Measurements from ENCODE around the gene PHLDB1.
"Not testable (repeated sequence)": the region's sequence is repeated elsewhere in the genome, so short reads cannot be mapped to it uniquely, and the experiment has no call there.

Gene PHLDB1

GRCh38 chr11:118607401-118608359 is at the start of gene PHLDB1:
TSS of gene PHLDB1 (plus strand) at chr11:118607615. CDS start at chr11:118613837, 6,222 bp downstream.
- in situ Hi-C loops (cut with MboI; ENCODE audit: low sequenced_read_pairs), result no loop called here

DNA sequence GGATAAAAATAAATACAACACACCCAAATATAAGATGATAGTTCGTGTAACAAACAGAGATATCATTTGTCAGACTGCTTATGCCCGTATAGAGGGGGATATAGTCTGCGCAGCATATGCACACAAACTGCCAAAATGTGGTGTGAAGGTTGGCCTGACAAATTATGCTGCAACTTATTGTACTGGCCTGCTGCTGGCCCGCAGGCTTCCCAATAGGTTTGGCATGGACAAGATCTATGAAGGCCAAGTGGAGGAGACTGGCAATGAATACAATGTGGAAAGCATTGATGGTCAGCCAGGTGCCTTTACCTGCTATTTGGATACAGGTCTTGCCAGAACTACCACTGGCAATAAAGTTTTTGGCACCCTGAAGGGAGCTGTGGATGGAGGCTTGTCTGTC is 46.6 kb upstream of the PHLDB1 start:
- in situ Hi-C loops (cut with MboI; ENCODE audit: low sequenced_read_pairs), result no loop called here

GRCh38 chr11:118565051-118565450 is 42.4 kb upstream of the PHLDB1 start:
- in situ Hi-C loops (cut with MboI; ENCODE audit: low sequenced_read_pairs), result no loop called here

- in situ Hi-C loops (cut with MboI; ENCODE audit: low sequenced_read_pairs), result no loop called here
Measured at GRCh38 chr11:118569670-118570069, 37.7 kb upstream of the PHLDB1 start.

- in situ Hi-C loops (cut with MboI; ENCODE audit: low sequenced_read_pairs), result no loop called here
Measured at GRCh38 chr11:118570787-118571186, 36.6 kb upstream of the PHLDB1 start.

- in situ Hi-C loops (cut with MboI; ENCODE audit: low sequenced_read_pairs), result not testable (repeated sequence)
Measured at GRCh38 chr11:118571701-118572060, 35.7 kb upstream of the PHLDB1 start.

DNA sequence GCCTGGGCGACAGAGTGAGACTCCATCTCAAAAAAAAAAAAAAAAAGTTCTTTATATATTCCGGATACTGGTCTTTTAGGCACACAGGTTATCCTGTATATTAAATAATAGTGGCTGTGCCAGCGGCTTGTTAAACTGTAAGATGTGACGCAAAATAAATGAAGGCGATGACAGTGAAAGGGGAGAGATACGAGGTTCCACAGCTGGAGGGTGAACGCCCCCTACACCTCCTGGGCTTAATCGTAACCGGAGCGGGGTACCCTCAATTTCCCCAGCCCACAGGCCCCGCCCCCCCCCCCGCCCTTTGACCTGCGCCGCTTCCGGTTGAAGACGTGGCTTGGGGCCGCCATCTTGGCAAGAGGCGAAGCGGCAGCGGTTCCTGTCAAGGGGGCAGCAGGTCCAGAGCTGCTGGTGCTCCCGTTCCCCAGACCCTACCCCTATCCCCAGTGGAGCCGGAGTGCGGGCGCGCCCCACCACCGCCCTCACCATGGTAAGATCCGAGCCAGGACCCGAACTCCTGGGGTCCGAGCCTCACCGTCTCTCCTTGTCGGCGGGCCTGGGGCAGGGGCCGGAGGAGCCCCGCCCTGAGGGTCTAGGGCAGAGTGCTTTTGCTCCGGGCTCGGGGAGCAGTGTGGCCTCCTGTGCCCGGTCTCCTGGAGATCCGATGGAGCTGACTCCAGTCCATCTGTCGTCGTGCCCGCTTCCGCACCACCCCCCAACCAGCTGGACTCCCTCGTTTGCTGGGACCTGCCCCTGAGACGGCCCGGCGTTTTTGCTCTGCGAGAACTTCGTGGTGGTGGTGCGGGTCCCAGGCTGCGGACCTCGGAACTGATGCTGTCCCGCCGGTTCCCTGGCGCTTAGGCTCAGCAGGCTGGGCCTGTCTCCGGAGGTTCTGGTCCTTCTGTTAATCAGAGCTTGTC is 35.1 kb upstream of the PHLDB1 start, which contains the start of gene ARCN1:
Gene ARCN1, plus strand, starts transcription at position 349 of the 920 bp plus-strand sequence. Its CDS starts 139 bp downstream, at position 488.
- in situ Hi-C loops (cut with MboI; ENCODE audit: low sequenced_read_pairs), result no loop called here

DNA sequence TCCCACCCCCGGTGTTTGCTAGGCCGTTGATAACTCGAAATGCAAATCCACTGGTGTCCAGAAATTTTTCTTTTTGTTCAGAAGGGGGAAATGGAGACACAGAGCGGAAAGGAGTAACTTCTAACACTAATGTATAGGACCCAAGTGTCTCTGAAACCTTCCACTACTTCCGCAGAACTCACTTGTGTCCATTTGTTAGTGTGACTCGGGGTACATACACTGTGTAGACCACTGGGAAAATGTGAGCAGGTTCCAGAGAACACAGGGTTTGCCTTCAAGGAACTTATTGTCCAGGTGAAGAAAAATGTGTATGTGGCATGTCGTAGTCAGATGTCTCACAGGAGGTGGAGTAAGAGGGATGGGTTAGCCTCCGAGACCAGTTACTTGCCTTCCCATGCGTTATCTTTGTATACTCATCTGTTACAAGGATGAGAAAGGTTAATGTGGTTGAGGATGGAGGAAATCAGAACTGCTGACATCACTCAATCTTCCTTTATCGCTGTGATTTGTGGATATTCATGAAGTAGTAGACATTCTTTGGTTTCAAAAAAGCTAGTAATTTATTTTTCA is 34.3 kb upstream of the PHLDB1 start:
- in situ Hi-C loops (cut with MboI; ENCODE audit: low sequenced_read_pairs), result no loop called here

DNA sequence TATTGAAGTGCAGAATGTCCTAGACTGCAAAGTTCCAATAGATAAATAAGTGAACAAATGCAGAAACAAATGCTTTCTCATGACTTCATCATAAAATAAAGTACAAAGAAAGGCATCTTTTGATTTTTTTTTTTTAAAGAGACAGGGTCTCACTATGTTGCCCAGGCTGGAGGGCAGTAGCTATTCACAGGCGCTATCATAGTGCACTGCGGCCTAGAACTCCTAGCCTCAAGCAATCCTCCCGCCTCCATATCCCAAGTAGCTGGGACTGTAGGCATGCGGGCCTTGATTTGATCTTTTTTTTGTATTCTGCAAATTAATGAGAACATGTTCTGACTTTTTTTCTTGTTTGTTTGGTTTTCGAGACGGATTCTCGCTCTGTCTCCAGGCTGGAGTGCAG is 32.8 kb upstream of the PHLDB1 start:
- in situ Hi-C loops (cut with MboI; ENCODE audit: low sequenced_read_pairs), result no loop called here

DNA sequence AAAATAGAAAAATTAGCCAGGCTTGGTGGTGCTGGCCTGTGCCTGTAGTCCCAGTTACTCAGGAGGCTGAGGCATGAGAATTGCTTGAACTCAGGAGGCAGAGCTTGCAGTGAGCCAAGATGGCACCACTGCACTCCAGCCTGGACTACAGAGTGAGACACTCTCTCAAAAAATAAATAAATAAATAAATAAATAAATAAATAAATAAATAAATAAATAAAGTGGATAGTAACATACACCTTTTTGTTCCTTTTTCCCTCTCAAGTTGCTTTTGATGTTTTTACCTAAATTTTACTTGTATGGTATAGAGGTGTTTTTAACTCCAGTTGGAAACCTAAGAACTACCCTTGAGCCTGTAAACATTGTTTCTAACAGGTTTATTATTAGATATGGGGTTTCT is 29.4 kb upstream of the PHLDB1 start:
- in situ Hi-C loops (cut with MboI; ENCODE audit: low sequenced_read_pairs), result not testable (repeated sequence)

- in situ Hi-C loops (cut with MboI; ENCODE audit: low sequenced_read_pairs), result no loop called here
Measured at GRCh38 chr11:118581057-118581456, 26.4 kb upstream of the PHLDB1 start.

DNA sequence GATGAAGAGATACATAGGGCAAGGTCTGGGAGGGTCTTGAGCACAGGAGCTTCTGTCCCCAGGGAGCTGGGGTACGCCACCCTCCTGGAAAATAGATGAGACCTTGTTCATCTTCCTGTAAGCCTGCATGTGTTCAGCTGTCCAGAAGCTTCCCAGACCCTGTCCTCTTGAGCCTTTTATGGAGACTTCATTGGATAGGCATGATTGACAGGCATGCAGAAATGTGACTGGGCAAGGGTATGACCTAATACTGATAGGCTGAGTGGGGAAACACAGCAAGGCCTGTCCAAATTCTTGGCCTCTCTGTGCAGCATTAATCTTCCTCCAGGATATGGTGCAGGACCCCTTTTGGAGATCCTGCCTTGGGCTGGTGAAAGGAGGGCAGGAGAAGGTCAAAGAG is 19.5 kb upstream of the PHLDB1 start:
- in situ Hi-C loops (cut with MboI; ENCODE audit: low sequenced_read_pairs), result no loop called here

- in situ Hi-C loops (cut with MboI; ENCODE audit: low sequenced_read_pairs), result no loop called here
Measured at GRCh38 chr11:118592616-118593367, 14.6 kb upstream of the PHLDB1 start.

DNA sequence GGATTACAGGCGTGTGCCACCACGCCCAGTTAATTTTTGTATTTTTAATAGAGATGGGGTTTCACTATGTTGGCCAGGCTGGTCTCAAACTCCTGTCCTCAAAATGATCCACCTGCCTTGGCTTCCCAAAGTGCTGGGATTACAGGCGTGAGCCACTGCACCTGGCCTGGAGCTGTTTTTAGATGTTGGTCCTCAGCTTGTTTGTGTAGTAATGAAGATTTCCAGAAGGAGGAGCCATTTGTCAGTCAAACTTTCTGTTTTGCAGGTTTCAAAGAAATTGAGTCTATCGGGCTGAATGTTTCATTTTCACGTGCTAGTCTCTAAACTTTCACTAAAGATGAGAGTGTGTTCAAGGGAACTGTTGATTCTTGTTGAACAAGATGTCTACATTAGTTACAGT is 12.4 kb upstream of the PHLDB1 start:
- in situ Hi-C loops (cut with MboI; ENCODE audit: low sequenced_read_pairs), result not testable (repeated sequence)

DNA sequence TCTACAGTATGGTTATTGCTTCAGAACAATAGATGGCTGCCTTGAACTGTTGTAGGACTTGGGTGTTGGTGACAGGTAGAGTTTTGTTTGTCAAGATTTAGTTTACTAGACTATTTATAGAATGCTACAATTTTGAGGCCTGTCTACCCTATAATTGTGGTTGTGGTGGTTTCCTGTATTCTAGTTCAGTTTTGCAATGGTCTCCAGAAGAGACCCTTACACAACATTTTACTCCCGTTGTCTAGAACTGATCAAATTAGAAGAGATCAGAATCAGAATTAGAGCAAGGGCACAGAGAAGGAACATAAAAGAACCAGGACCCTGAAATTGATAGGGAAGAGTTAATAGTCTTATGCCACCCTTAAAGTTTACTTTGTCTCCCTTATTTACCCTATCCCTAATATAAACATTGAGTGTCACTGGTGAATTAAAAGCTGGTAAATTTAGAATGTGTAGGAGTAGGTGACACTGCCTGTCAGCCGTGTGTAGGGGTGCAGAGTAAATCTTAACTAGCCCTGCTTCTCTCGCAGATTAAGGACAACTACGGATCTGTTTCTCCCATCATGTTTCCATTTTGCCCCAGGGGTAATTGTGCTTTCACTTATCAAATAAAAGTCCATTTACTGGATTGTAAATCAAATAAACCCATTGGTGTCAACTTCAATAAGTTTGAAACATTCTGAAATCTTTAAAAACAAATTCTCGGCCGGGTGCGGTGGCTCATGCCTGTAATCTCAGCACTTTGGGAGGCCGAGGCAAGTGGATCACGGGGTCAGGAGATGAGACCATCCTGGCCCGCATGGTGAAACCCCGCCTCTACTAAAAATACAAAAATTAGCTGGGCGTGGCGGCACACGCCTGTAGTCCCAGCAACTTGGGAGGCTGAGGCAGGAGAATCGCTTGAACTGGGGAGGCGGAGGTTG is 10.9 kb upstream of the PHLDB1 start:
- in situ Hi-C loops (cut with MboI; ENCODE audit: low sequenced_read_pairs), result no loop called here

GRCh38 chr11:118597556-118597955 is 9.9 kb upstream of the PHLDB1 start:
- in situ Hi-C loops (cut with MboI; ENCODE audit: low sequenced_read_pairs), result no loop called here

DNA sequence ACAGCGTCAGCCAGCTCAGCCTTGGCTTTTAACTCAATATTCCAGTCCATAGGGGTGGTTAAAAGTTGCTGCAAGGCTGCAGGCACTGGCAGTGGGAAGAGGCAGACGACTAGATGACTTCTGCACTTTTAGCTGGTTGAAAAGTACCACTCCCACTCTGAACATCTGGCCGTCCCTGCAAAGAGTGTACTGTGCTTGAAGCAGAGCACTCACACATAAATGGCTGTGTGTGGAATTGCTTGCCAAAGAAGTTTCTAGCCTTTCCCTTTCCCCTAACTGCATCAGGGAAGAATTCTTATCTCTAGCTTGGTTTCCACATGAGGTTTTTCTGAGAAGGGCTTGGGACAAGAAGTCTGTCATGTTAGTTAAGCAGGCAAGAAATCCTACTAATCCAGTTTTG is 5.1 kb upstream of the PHLDB1 start:
- in situ Hi-C loops (cut with MboI; ENCODE audit: low sequenced_read_pairs), result no loop called here

GRCh38 chr11:118603709-118604108 is 3.7 kb upstream of the PHLDB1 start:
- in situ Hi-C loops (cut with MboI; ENCODE audit: low sequenced_read_pairs), result not testable (repeated sequence)

DNA sequence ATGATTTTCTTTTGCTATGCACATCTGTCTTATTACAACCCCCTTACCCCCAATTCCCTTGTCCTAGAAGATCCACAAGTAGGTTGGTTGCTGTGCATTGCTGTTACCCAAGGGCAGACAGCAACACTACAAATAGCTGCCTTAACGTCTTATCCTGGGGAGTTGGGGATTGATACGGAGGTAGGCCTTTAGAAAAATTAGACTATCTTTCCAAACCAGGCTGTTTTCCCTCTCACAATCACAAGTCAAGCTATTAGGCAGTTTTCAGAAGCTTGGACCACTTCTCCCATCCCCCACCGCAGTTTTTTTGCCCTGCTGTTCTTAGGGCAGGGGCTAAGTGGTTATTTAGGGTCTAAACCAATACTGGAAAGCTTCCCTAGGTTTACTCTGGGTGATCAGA is 2.8 kb upstream of the PHLDB1 start:
- in situ Hi-C loops (cut with MboI; ENCODE audit: low sequenced_read_pairs), result no loop called here

All from HL-60/S4 (cell line).